Stimulated activated naive B cell treated with anti-CD40 and anti-IgM and Interleukin-4, amounts not matched to agents 10 μg/mL and 1 μg/mL and 100 μg/mL, for 72 hours (primary cell): ENCODE data around the gene PPP5C.
"Not testable (repeated sequence)": the region's sequence is repeated elsewhere in the genome, so short reads cannot be mapped to it uniquely, and the experiment has no call there.

ENCODE experiments used
- ATAC-seq, 2 donors: fragments of 150-1000 bp; cut with Tn5 transposase; replicated peaks; 2 replicates each; pipeline ENCODE4 v1.10.0; 2021; ENCODE audit warnings: moderate library complexity in 1 of 2
- DNase-seq: peaks from one replicate; pipeline ENCODE4 v3.0.0; 2021
- H3K27ac Mint-ChIP-seq: one replicate; pipeline ENCODE4 v1.8.0; 2022; ENCODE audit warnings: mild to moderate bottlenecking, mixed read lengths
- H3K27me3 Mint-ChIP-seq, 2 donors: one replicate each; pipeline ENCODE4 v1.8.0; 2022; ENCODE audit warnings: mixed read lengths in 2 of 2
- H3K36me3 Mint-ChIP-seq, 2 donors: one replicate each; pipeline ENCODE4 v1.8.0; 2022; ENCODE audit warnings: mixed read lengths in 2 of 2, mild to moderate bottlenecking in 1 of 2
- H3K4me1 Mint-ChIP-seq, 2 donors: one replicate each; pipeline ENCODE4 v1.8.0; 2022; ENCODE audit warnings: mixed read lengths in 2 of 2, mild to moderate bottlenecking in 1 of 2
- H3K4me3 Mint-ChIP-seq, 2 donors: one replicate each; pipeline ENCODE4 v1.8.0; 2022; ENCODE audit warnings: mild to moderate bottlenecking in 2 of 2, mixed read lengths in 2 of 2, moderate library complexity in 1 of 2
- H3K9me3 Mint-ChIP-seq, 2 donors: one replicate each; pipeline ENCODE4 v1.8.0; 2022; ENCODE audit warnings: mixed read lengths in 2 of 2, mild to moderate bottlenecking in 1 of 2

PPP5C gene

GRCh38 chr19:46365561-46365960, 18.7 kb downstream of the PPP5C start:
- H3K4me3 Mint-ChIP-seq = no peak overlapping the region

DNA sequence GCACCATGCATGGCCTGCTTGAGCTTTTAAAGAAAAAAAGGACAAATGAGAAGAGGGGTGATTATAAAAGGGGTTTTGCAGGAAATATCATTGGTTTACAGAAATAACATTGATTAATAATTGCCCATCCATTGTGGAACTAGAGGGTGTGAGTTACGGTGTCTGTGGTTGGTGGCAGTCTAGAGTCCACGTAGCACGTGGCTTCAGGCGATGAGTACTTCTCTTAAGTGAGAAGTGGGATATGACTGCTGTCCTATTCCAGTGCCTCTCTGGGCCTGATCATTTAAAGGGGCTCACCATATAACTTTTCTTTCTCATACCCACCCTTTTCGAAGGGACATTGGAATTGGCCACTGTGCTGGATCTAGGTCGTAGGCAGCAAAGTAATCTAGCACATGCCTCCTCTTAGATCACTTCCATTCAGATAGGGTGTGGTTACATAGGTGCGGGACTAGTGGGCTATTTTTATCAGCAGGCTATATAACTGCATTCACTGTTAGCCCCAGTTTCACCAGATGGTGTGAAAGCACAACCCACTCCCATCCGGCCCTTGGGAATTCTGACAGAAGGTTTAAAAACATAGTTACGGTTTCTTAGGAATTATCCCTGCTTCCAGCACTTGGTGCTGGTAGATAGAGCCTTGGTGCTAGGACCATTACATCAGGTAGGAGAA, 19.9 kb downstream of the PPP5C start:
- Mint-ChIP-seq H3K36me3 (peaks cover 21 to 52% of the 10 kb centered on the region in 2 donors), H3K27me3 (no peaks in the 10 kb centered on the region), H3K4me3 (no peak overlapping the region), H3K9me3 (no peaks in the 10 kb centered on the region), H3K4me1 (peaks cover 21 to 30% of the 10 kb centered on the region in 2 donors), H3K27ac (no peak overlapping the region)
- DNase-seq = no peak
- ATAC-seq = no peak

More at GRCh38 chr19:46365561-46365960, 18.7 kb downstream of the PPP5C start:
- H3K27ac Mint-ChIP-seq = no peak overlapping the region
- H3K27me3 Mint-ChIP-seq = no peaks in the 10 kb centered on the region
- H3K9me3 Mint-ChIP-seq = no peaks in the 10 kb centered on the region
- H3K36me3 Mint-ChIP-seq = peaks cover 20 to 43% of the 10 kb centered on the region in 2 donors
- peaks cover 13 to 20% of the 10 kb centered on the region in 2 donors for H3K4me1 Mint-ChIP-seq
- DNase-seq = no peak
- ATAC-seq = no peak

DNA sequence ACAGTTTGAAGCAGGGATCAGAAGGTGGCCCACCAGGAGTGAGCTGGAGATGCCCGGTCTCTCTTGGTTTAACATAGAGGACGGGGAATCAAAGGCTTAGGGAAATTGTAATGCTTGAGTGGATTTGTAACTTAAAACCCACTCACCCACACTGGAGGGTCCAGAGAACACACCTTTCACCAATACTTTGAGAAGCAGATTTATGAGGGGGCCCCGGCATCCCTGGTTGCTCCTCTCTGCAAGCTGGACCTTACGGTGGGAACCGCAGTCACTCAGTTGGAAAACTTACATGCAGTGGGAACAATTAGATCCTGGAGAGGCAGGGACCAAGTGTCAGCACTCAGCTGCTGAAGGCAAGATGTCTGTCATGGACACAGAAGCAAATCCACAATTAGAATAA, 20.5 kb downstream of the PPP5C start:
- Mint-ChIP-seq H3K27me3 (no peaks in the 10 kb centered on the region), H3K27ac (no peak overlapping the region), H3K4me1 (peaks cover 21 to 31% of the 10 kb centered on the region in 2 donors), H3K4me3 (no peak overlapping the region), H3K36me3 (peaks cover 19 to 56% of the 10 kb centered on the region in 2 donors), H3K9me3 (no peaks in the 10 kb centered on the region)
- ATAC-seq = no peak
- DNase-seq = no peak

- peaks cover 19 to 56% of the 10 kb centered on the region in 2 donors for H3K36me3 Mint-ChIP-seq
- DNase-seq (no peak), ATAC-seq (no peak)
- H3K27me3 Mint-ChIP-seq = no peaks in the 10 kb centered on the region
- H3K4me1 Mint-ChIP-seq = peaks cover 23 to 31% of the 10 kb centered on the region in 2 donors
- H3K4me3 Mint-ChIP-seq = no peak overlapping the region
- no peaks in the 10 kb centered on the region for H3K9me3 Mint-ChIP-seq
- H3K27ac Mint-ChIP-seq = no peak overlapping the region
Observed at GRCh38 chr19:46368116-46368515, 21.2 kb downstream of the PPP5C start.

- no peak for DNase-seq
- peak; percentile 37 to 52 for ATAC-seq
- Mint-ChIP-seq H3K27me3 (no peaks in the 10 kb centered on the region), H3K9me3 (no peaks in the 10 kb centered on the region), H3K4me1 (peaks cover 23 to 29% of the 10 kb centered on the region in 2 donors), H3K27ac (no peak overlapping the region), H3K36me3 (peaks cover 14 to 45% of the 10 kb centered on the region in 2 donors), H3K4me3 (no peak overlapping the region)
Observed at GRCh38 chr19:46369817-46370216, 22.9 kb downstream of the PPP5C start.

DNA sequence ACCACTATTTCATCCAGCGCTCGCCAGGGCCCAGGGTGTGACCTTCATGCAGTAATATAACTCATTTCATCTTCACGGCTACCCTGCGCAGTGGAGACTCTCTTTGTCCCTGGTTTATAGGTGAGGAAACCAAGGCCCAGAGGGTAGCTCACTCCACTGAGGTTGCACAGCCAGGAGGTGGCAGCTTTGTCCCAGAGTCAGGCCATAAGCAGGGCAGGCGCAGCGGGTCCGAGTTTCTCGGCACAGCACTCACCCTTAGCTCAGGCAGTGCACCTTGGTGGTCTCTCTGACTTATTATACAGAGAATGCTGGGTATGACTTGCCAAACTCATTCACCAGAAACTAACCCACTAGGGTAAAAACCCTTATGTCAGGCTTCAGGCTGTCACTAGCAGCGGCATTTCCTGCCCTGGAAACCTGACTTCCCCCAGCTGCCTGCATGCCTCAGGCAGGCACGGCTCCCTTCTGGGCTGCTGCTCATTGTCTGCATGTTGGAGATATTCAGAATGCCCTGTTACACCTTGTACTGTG, 24.5 kb downstream of the PPP5C start:
- H3K27me3 Mint-ChIP-seq = no peaks in the 10 kb centered on the region
- H3K36me3 Mint-ChIP-seq = peaks cover 24 to 48% of the 10 kb centered on the region in 2 donors
- DNase-seq (no peak), ATAC-seq (peak; percentile 82 to 88)
- H3K9me3 Mint-ChIP-seq = no peaks in the 10 kb centered on the region
- H3K4me1 Mint-ChIP-seq = peaks cover 23 to 29% of the 10 kb centered on the region in 2 donors
- no peak overlapping the region for H3K4me3 Mint-ChIP-seq
- peak overlapping the region; percentile 51 for H3K27ac Mint-ChIP-seq

DNA sequence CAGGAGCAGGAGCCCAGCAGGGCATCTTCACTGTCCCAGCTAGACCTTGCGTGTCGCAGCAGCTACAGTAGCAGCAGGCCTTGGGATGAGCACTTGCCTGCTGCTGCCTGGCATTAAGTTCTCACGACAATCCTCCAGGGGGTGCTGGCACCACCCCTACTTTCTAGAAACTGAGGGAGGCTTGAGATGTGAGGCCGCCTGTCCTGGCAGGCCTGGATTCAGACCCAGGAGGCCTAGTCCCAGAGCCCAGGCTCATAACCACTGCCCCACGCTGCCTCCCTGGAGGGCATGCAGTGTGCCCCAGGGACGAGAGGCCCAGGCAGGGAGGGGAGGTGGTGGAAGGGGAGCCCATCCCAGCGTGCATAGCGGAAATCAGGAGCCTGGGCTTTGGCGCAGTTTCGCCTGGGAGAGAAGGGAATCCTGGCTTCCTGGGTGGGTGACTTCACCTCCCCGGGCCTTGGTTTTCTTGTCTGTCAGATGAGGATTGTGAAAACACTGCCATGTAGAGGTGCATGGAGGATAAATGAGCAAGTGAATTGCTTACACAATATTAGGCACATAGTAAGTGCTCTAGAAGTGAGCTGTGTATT, 26.1 kb downstream of the PPP5C start:
- H3K9me3 Mint-ChIP-seq = no peaks in the 10 kb centered on the region
- no peak overlapping the region for H3K27ac Mint-ChIP-seq
- DNase-seq = no peak
- H3K4me1 Mint-ChIP-seq = peaks cover 21 to 29% of the 10 kb centered on the region in 2 donors
- H3K4me3 Mint-ChIP-seq = no peak overlapping the region
- peaks cover 33 to 51% of the 10 kb centered on the region in 2 donors for H3K36me3 Mint-ChIP-seq
- H3K27me3 Mint-ChIP-seq = no peaks in the 10 kb centered on the region
- no peak for ATAC-seq

DNA sequence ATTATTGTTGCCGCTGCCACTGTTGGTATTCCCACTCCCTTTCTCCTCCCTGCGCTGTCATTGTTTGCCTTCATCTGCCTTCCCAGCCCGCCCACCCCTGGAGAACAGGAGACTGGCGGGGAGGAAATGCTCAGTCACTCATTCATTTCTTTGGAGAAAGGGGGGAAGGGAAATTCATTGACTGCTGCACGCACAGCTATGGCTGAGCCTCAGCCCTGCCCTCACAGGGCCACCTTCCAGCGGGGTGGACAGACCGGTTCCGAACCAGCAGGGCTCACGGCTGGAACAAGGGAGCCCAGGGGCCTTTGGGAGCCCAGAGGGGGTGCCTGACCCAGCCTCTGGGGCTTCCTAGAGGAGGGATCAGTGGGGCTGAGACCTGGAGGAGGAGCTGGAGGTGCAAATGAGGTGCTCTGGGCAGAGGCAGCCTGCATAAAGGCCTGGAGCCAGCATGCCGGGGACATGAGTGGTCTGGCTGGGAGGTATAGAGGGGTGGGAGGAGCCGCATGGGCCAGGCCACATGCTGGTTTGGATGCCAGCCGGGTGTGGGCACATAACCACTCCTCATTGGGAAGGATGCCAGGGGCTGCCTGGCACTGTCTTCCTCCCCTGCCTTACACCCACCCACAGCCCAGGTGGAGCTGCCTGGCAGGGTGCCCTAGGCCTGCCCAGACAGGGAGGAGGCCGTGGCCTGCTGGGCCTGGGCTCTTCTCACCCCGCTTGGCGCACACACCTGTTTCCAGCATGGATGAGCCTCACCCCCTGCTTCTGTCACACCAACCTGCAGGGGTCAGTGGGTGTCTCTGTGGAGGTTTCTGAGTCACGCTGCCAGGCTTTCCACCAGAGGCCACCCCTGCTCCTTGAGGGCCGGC, 26.8 kb downstream of the PPP5C start:
- peak overlapping the region; percentile 31 for H3K27ac Mint-ChIP-seq
- H3K4me3 Mint-ChIP-seq = no peak overlapping the region
- H3K4me1 Mint-ChIP-seq = peaks cover 19 to 28% of the 10 kb centered on the region in 2 donors
- H3K36me3 Mint-ChIP-seq = peaks cover 35 to 57% of the 10 kb centered on the region in 2 donors
- H3K9me3 Mint-ChIP-seq = no peaks in the 10 kb centered on the region
- ATAC-seq = no peak
- H3K27me3 Mint-ChIP-seq = no peaks in the 10 kb centered on the region
- DNase-seq = no peak

DNA sequence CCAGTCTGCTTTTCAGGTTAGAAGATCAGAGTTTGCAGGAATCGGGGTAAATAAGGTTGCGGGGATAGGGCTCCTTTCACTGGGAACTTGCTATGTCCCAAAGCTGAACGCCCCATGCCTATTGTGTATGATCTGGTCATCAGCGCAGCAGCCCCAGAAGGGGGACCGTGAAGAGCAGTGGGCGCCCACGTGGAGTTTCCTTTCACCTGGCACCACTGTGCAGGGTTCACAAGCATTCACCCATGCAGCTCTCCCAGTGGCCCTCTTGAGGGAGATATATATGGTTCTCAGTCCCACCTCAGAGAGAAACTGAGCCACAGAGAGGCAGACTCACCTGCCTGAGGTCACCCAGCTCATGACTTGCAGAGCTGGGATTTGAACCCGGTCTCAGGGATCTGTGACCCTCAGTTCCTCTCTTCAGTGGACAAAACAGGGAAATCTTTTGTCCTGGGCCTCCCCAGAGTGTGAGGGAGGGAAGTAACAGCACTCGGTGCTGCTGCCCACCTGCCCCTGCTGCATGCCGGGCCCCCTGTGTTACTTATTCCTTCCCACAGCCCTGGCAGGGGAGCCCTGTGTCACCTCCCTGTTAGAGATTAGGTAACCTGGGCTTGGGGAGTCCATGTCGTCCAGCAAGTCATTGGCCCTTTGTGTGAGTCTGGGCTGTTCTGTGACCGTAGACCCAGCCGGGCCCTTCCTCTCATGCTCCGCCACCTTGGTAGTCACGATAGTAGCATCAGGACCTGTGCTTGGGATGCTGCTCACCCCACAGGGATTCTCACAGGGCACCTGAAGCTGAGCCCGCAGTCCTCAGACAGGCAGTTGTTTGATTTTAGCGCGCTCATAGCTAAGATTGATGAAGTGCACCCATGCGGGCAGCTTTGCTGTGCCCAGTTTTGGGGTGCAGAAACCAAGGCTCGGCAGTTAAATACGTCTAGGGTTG, 27.9 kb downstream of the PPP5C start:
- Mint-ChIP-seq H3K9me3 (no peaks in the 10 kb centered on the region), H3K27ac (peak overlapping the region; percentile 51), H3K4me3 (no peak overlapping the region), H3K27me3 (no peaks in the 10 kb centered on the region), H3K36me3 (peaks cover 39 to 60% of the 10 kb centered on the region in 2 donors), H3K4me1 (peaks cover 16 to 29% of the 10 kb centered on the region in 2 donors)
- no peak for DNase-seq
- ATAC-seq = no peak

- not testable (repeated sequence) for H3K27me3 Mint-ChIP-seq, DNase-seq, ATAC-seq, H3K9me3 Mint-ChIP-seq, H3K4me3 Mint-ChIP-seq
- Mint-ChIP-seq H3K36me3 (peaks cover 43 to 63% of the 10 kb centered on the region in 2 donors), H3K27ac (peak overlapping the region; percentile 26), H3K4me1 (peaks cover 21 to 36% of the 10 kb centered on the region in 2 donors)
Observed at GRCh38 chr19:46375476-46376067, 28.7 kb downstream of the PPP5C start.

GRCh38 chr19:46376241-46377153, 29.6 kb downstream of the PPP5C start:
- DNase-seq (no peak), ATAC-seq (no peak)
- Mint-ChIP-seq H3K4me3 (no peak overlapping the region), H3K36me3 (peaks cover 45 to 62% of the 10 kb centered on the region in 2 donors), H3K9me3 (no peaks in the 10 kb centered on the region), H3K27me3 (no peaks in the 10 kb centered on the region), H3K4me1 (peaks cover 19 to 33% of the 10 kb centered on the region in 2 donors), H3K27ac (no peak overlapping the region)

GRCh38 chr19:46378268-46378667, 31.4 kb downstream of the PPP5C start:
- no peak for DNase-seq
- Mint-ChIP-seq H3K36me3 (peaks cover 56 to 66% of the 10 kb centered on the region in 2 donors), H3K4me1 (peaks cover 15 to 26% of the 10 kb centered on the region in 2 donors), H3K4me3 (no peak overlapping the region), H3K9me3 (no peaks in the 10 kb centered on the region), H3K27ac (no peak overlapping the region), H3K27me3 (no peaks in the 10 kb centered on the region)
- no peak for ATAC-seq
